Jurkat, Clone E6-1 (cell line): ENCODE measurements around the gene GSG1L.

Source experiments
- DNase-seq: peaks from one replicate; pipeline ENCODE4 v3.0.0-alpha.2; 2011; ENCODE audit warnings: low read depth, low spot score
- H3K4me3 ChIP-seq: 2 replicates; pipeline ENCODE4 v1.5.1; 2011; ENCODE audit warnings: mild to moderate bottlenecking, low read length, control low read depth, moderate library complexity

The GSG1L gene

GRCh38 chr16:27792486-27793248 lies 270.8 kb downstream of the GSG1L start:
- no peak for DNase-seq

GRCh38 chr16:27791404-27791719 lies 272.2 kb downstream of the GSG1L start:
- no peak overlapping the region for H3K4me3 ChIP-seq
- no peak for DNase-seq

More at GRCh38 chr16:27792486-27793248, 270.8 kb downstream of the GSG1L start:
- no peak overlapping the region for H3K4me3 ChIP-seq

- H3K4me3 ChIP-seq = no peak overlapping the region
- DNase-seq = no peak
Observed at GRCh38 chr16:27790546-27791403, 272.7 kb downstream of the GSG1L start.

GRCh38 chr16:27789595-27790241 lies 273.8 kb downstream of the GSG1L start:
- H3K4me3 ChIP-seq = no peak overlapping the region
- no peak for DNase-seq

- H3K4me3 ChIP-seq = no peak overlapping the region
- DNase-seq = no peak
Observed at GRCh38 chr16:27789150-27789549, 274.4 kb downstream of the GSG1L start.

GRCh38 chr16:27787665-27788064 lies 275.8 kb downstream of the GSG1L start:
- no peak for DNase-seq
- H3K4me3 ChIP-seq = no peak overlapping the region

GRCh38 chr16:27786923-27787625 lies 276.4 kb downstream of the GSG1L start:
- no peak for DNase-seq
- H3K4me3 ChIP-seq = no peak overlapping the region

GRCh38 chr16:27786221-27786922 lies 277.1 kb downstream of the GSG1L start:
- H3K4me3 ChIP-seq = no peak overlapping the region
- DNase-seq = no peak

- no peak for DNase-seq
- H3K4me3 ChIP-seq = no peak overlapping the region
Observed at GRCh38 chr16:27785307-27785678, 278.2 kb downstream of the GSG1L start.

GRCh38 chr16:27784351-27785306 lies 278.9 kb downstream of the GSG1L start:
- DNase-seq = no peak
- H3K4me3 ChIP-seq = no peak overlapping the region

- DNase-seq = no peak
- no peak overlapping the region for H3K4me3 ChIP-seq
Observed at GRCh38 chr16:27781981-27782880, 281.3 kb downstream of the GSG1L start.

- DNase-seq = no peak
Observed at GRCh38 chr16:27781195-27781524, 282.4 kb downstream of the GSG1L start.

GRCh38 chr16:27780468-27781194 lies 282.9 kb downstream of the GSG1L start:
- no peak for DNase-seq
- H3K4me3 ChIP-seq = no peak overlapping the region

More at GRCh38 chr16:27781195-27781524, 282.4 kb downstream of the GSG1L start:
- no peak overlapping the region for H3K4me3 ChIP-seq

- no peak for DNase-seq
- no peak overlapping the region for H3K4me3 ChIP-seq
Observed at GRCh38 chr16:27779641-27780164, 283.8 kb downstream of the GSG1L start.

- no peak for DNase-seq
- H3K4me3 ChIP-seq = no peak overlapping the region
Observed at GRCh38 chr16:27778926-27779570, 284.5 kb downstream of the GSG1L start.
